GM12878 (cell line): ENCODE data around the gene TP53BP1. TPM values are rescaled to one million over a fixed set of nuclear protein-coding genes. Genes with fewer than 3 reads are reported as not detected.

Experiments used
- ATAC-seq: fragments of 200-7000 bp; cut with Tn5 transposase; 3 replicates; pipeline ENCODE4 v1.9.1; 2020; ENCODE audit warnings: mild to moderate bottlenecking, moderate library complexity
- BruUV-seq: library from RNA; stranded (reverse); fragments of 400-500 nt; replicated peaks from 2 replicates; lab custom pipeline; 2021; lab: Mats Ljungman, UMichigan
- CTCF ChIA-PET: fragments of 300-600 bp; sonication (Branson Sonifier 250); formaldehyde crosslinking; extraction: SDS; loops from one replicate; lab custom pipeline; 2021; ENCODE audit warnings: inconsistent platforms; lab: Yijun Ruan, JAX
- POLR2A ChIA-PET: fragments of 350-600 bp; formaldehyde crosslinking; extraction: SDS; loops from one replicate; lab custom pipeline; 2021; ENCODE audit warnings: inconsistent platforms; lab: Charles Lee
- RAD21 ChIA-PET: fragments of 300-600 bp; sonication (Branson Sonifier 250); formaldehyde crosslinking; loops from one replicate; lab custom pipeline; 2023; ENCODE audit warnings: antibody characterized with exemption; ENCODE audit not compliant: unreplicated experiment; lab: Charles Lee
- SMC1A ChIA-PET: fragments of 300-600 bp; sonication (Branson Sonifier 250); formaldehyde crosslinking; loops from one replicate; lab custom pipeline; 2023; ENCODE audit not compliant: unreplicated experiment, uncharacterized antibody; lab: Charles Lee
- DNase-seq: peaks from one replicate; pipeline ENCODE4 v3.0.0-alpha.2; 2011; ENCODE audit warnings: low read depth, low spot score
- FAIRE-seq: peaks from 3 replicates; lab custom pipeline; 2011; peaks lifted over from hg19 to GRCh38; lab: Jason Lieb, UNC
- H2AFZ ChIP-seq: 2 replicates; pipeline ENCODE4 v1.6.0; 2011; ENCODE audit warnings: low read depth, low read length, control low read depth; ENCODE audit not compliant: control insufficient read depth
- H3K27ac ChIP-seq: 2 replicates; pipeline ENCODE4 v1.5.1; 2011; ENCODE audit warnings: control low read depth; ENCODE audit not compliant: control insufficient read depth, insufficient read depth
- H3K27me3 ChIP-seq, 2 experiments: replicated peaks in 1 of 2; 2 replicates each; pipeline versions ENCODE4 v1.6.0 to v1.6.1; 2011; ENCODE audit warnings: low read length in 1 of 2; ENCODE audit not compliant: control insufficient read depth in 2 of 2, insufficient read depth in 2 of 2
- H3K36me3 ChIP-seq, 2 experiments: 2 replicates each; pipeline ENCODE4 v1.5.1; 2011; ENCODE audit warnings: low read length in 1 of 2; ENCODE audit not compliant: control insufficient read depth in 2 of 2, insufficient read depth in 2 of 2
- H3K4me1 ChIP-seq: 2 replicates; pipeline ENCODE4 v1.6.1; 2011; ENCODE audit warnings: mild to moderate bottlenecking, low read length, moderate library complexity, mixed read lengths; ENCODE audit not compliant: control insufficient read depth, insufficient read depth
- H3K4me2 ChIP-seq: 2 replicates; pipeline ENCODE4 v1.6.0; 2011; ENCODE audit warnings: control low read depth; ENCODE audit not compliant: control insufficient read depth, insufficient read depth
- H3K4me3 ChIP-seq: fragments of 200-600 bp; sonication (generic); 2 replicates; pipeline ENCODE4 v1.5.1; 2016
- H3K79me2 ChIP-seq: 2 replicates; pipeline ENCODE4 v1.6.0; 2011; ENCODE audit warnings: low read length; ENCODE audit not compliant: control insufficient read depth, insufficient read depth
- H3K9ac ChIP-seq: 2 replicates; pipeline ENCODE4 v1.8.0; 2011; ENCODE audit warnings: low read length, control low read depth, mixed read lengths; ENCODE audit not compliant: control insufficient read depth, insufficient read depth
- H3K9me3 ChIP-seq: replicated peaks from 3 replicates; pipeline ENCODE4 v1.5.1; 2011; ENCODE audit warnings: mild to moderate bottlenecking, low read length; ENCODE audit not compliant: control insufficient read depth, insufficient read depth
- H4K20me1 ChIP-seq: 2 replicates; pipeline ENCODE4 v1.6.0; 2011; ENCODE audit not compliant: control insufficient read depth, insufficient read depth
- CBX3 ChIP-seq: fragments of 200-600 bp; sonication (generic); IDR thresholded peaks from 2 replicates; pipeline ENCODE4 v1.6.1; 2016; ENCODE audit warnings: low read depth, borderline replicate concordance
- DPF2 ChIP-seq: fragments of 450-650 bp; IDR thresholded peaks from 2 replicates; pipeline ENCODE4 v1.6.1; 2017; ENCODE audit warnings: mild to moderate bottlenecking
- E4F1 ChIP-seq: fragments of 450-650 bp; IDR thresholded peaks from 2 replicates; pipeline ENCODE4 v1.6.1; 2018; ENCODE audit warnings: borderline replicate concordance, mild to moderate bottlenecking; ENCODE audit not compliant: partially characterized antibody
- EZH2 ChIP-seq: IDR thresholded peaks from 2 replicates; pipeline ENCODE4 v1.6.1; 2012; ENCODE audit warnings: low read depth, mild to moderate bottlenecking, control low read depth, inconsistent platforms, low read length, borderline replicate concordance; ENCODE audit not compliant: control insufficient read depth
- NBN ChIP-seq: fragments of 450-650 bp; IDR thresholded peaks from 2 replicates; pipeline ENCODE4 v1.6.1; 2016
- PML ChIP-seq: IDR thresholded peaks from 2 replicates; pipeline ENCODE4 v1.6.1; 2012; ENCODE audit warnings: low read length, inconsistent platforms
- RELA ChIP-seq: fragments of 450-650 bp; IDR thresholded peaks from 2 replicates; pipeline ENCODE4 v1.8.0; 2014; ENCODE audit warnings: borderline replicate concordance; ENCODE audit not compliant: partially characterized antibody
- SMARCA5 ChIP-seq: fragments of 450-650 bp; IDR thresholded peaks from 2 replicates; pipeline ENCODE4 v1.6.1; 2017; ENCODE audit warnings: mild to moderate bottlenecking
- TARDBP ChIP-seq: IDR thresholded peaks from 2 replicates; pipeline ENCODE4 v1.6.1; 2016; ENCODE audit warnings: borderline replicate concordance
- TCF12 ChIP-seq: IDR thresholded peaks from 2 replicates; pipeline ENCODE4 v1.6.1; 2011; ENCODE audit warnings: low read depth, mild to moderate bottlenecking, low read length
- ZBED1 ChIP-seq: IDR thresholded peaks from 2 replicates; pipeline ENCODE4 v1.6.1; 2016; ENCODE audit warnings: borderline replicate concordance
- ZNF217 ChIP-seq: fragments of 450-650 bp; IDR thresholded peaks from 2 replicates; pipeline ENCODE4 v1.6.1; 2017; ENCODE audit warnings: antibody characterized with exemption, mild to moderate bottlenecking
- WGBS: methylation state at CpG from one replicate; pipeline ENCODE4 v1.1.6; 2016; ENCODE audit warnings: low lambda C conversion rate; ENCODE audit not compliant: insufficient replicate concordance, insufficient coverage; ENCODE audit errors: missing lambda C conversion rate; 5-methylcytosine and 5-hydroxymethylcytosine counted together
- in situ Hi-C: fragments of 300-500 bp; cut with MboI; formaldehyde crosslinking; loops from 9 replicates; pipeline ENCODE4 v1.14.3; 2018; ENCODE audit warnings: mixed read lengths
- intact Hi-C: fragments of 100-400 bp; cut with micrococcal nuclease; formaldehyde crosslinking; loops from one replicate; pipeline ENCODE4 v1.14.2; 2022; ENCODE audit not compliant: unreplicated experiment
- polyA plus RNA-seq, 11 experiments: library from polyadenylated mRNA; depleted of rRNA in 4 of 11; unstranded in 6 of 11; stranded (reverse) in 5 of 11; fragments of >200 nt; fragmentation: Nextera tagmentation in 4 of 11; fragmentation: Illumina TruSeq in 1 of 11; extraction: Ambion mirVana in 4 of 11; extraction: Trizol in 1 of 11; gene quantifications; 1 replicate in 1 of 11; 2 replicates in 10 of 11; pipeline versions ENCODE4 v1.2.1 to v1.2.3, GENCODE V29; 2011 to 2016; ENCODE audit warnings: inconsistent platforms in 2 of 11, missing spikeins in 2 of 11, low read depth in 1 of 11
- total RNA-seq, 4 experiments: library from RNA; depleted of rRNA in 3 of 4; stranded (reverse); fragments of >200 nt in 3 of 4; fragmentation: Illumina TruSeq in 1 of 4; extraction: Trizol in 1 of 4; gene quantifications; 2 replicates each; pipeline versions ENCODE4 v1.2.1 to v1.2.3, GENCODE V29; 2013 to 2021
- TF ChIP-seq, protein P1 (sequence below): fragments of 450-650 bp; IDR thresholded peaks from 2 replicates; pipeline ENCODE4 v1.6.1; 2014; ENCODE audit warnings: mild to moderate bottlenecking
- TF ChIP-seq, protein P2 (sequence below): IDR thresholded peaks from 2 replicates; pipeline ENCODE4 v1.6.1; 2012; ENCODE audit warnings: low read depth, low read length, improper control_type of control experiment

TP53BP1 gene
- total and polyA plus RNA-seq, 10 of the 15 experiments (the other 5 are each of a cell fraction or from before 2014, with no cell fraction given) = 6.2 to 50.2 (median 19.3) TPM

GRCh38 chr15:43433661-43434303 is 59.2 kb downstream of the TP53BP1 start:
- H4K20me1 ChIP-seq = no peaks in the 10 kb centered on the region
- no peak for TF ChIP-seq E4F1
- TF ChIP-seq TARDBP = no peak
- no peak for TF ChIP-seq SMARCA5
- no peak for TF ChIP-seq EZH2
- no peak for TF ChIP-seq ZNF217
- no peak for TF ChIP-seq PML
- TF ChIP-seq, protein P1, sequence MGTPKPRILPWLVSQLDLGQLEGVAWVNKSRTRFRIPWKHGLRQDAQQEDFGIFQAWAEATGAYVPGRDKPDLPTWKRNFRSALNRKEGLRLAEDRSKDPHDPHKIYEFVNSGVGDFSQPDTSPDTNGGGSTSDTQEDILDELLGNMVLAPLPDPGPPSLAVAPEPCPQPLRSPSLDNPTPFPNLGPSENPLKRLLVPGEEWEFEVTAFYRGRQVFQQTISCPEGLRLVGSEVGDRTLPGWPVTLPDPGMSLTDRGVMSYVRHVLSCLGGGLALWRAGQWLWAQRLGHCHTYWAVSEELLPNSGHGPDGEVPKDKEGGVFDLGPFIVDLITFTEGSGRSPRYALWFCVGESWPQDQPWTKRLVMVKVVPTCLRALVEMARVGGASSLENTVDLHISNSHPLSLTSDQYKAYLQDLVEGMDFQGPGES = no peak
- no peak for TF ChIP-seq CBX3
- TF ChIP-seq ZBED1 = no peak
- TF ChIP-seq, protein P2, sequence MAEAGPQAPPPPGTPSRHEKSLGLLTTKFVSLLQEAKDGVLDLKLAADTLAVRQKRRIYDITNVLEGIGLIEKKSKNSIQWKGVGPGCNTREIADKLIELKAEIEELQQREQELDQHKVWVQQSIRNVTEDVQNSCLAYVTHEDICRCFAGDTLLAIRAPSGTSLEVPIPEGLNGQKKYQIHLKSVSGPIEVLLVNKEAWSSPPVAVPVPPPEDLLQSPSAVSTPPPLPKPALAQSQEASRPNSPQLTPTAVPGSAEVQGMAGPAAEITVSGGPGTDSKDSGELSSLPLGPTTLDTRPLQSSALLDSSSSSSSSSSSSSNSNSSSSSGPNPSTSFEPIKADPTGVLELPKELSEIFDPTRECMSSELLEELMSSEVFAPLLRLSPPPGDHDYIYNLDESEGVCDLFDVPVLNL = no peak
- no peak for TF ChIP-seq NBN
- TF ChIP-seq RELA = no peak
- no peak for TF ChIP-seq DPF2
- no peak for TF ChIP-seq TCF12
- no peaks in the 10 kb centered on the region for H3K4me1 ChIP-seq
- no peak overlapping the region for H3K4me2 ChIP-seq
- POLR2A ChIA-PET = no interaction called here
- SMC1A ChIA-PET = interaction anchor here (1.1 to 1.5 kb wide), 3 partner anchors 15 to 208 kb away, joined by 3 to 5 read pairs (median 4); no protein-coding TSS in a partner anchor
- no peak overlapping the region for H2AFZ ChIP-seq
- H3K9ac ChIP-seq = no peak overlapping the region
- intact Hi-C loops = no loop called here
- no peaks in the 10 kb centered on the region for H3K79me2 ChIP-seq
- H3K36me3 ChIP-seq = peaks cover 0 to 23% of the 10 kb centered on the region in 2 experiments; a peak in 3 of 4 replicates
- ATAC-seq (no peak), FAIRE-seq (no peak), DNase-seq (no peak)
- CTCF ChIA-PET = interaction anchor here (0.7 to 1.8 kb wide), 2 partner anchors 36 to 81 kb away, joined by 4 to 7 read pairs; no protein-coding TSS in a partner anchor
- RAD21 ChIA-PET = no interaction called here
- in situ Hi-C loops = no loop called here
- H3K4me3 ChIP-seq = no peak overlapping the region
- no peak overlapping the region for H3K27ac ChIP-seq
- H3K9me3 ChIP-seq = no peaks in the 10 kb centered on the region
- 97% methylated on average over 3 of the region's 3 CpGs for WGBS
- BruUV-seq = no TSS peak
- no peaks in the 10 kb centered on the region for H3K27me3 ChIP-seq
